ENCODE results near the gene GPR55.

Gene GPR55

DNA sequence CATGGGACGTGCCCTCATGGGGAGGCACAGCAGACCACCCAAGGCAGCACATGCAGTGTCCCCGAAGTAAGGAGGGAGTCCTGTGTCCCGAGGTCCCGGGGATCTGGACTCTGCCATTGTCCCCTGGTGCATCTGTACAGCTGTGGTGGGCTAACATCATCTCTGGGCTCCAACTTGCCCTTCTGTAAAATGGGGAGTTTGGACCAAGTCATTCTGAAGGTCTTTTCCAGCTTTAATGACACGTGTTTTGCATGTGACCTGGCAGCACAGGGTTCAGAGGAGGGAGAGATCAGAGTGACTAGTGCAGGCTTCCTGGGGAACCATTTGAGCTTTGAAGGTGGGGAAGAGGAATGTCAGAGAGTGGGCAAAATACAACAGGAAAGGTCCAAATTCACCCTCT is 38.8 kb downstream of the GPR55 start:
- Histone ChIP-seq H3K27me3 (ENCODE audit: insufficient read depth, low read length) (no peaks in the 10 kb centered on the region), H3K36me3 (ENCODE audit: insufficient read depth, low read length) (no peaks in the 10 kb centered on the region), H3K9ac (ENCODE audit: low read depth, low read length) (no peak overlapping the region), H3K9me3 (ENCODE audit: insufficient read depth, low read depth, low read length) (no peaks in the 10 kb centered on the region), H3K27ac (ENCODE audit: low read depth, low read length) (no peak overlapping the region), H3K4me3 (ENCODE audit: low read length) (no peak overlapping the region), H3K4me1 (ENCODE audit: insufficient read depth, low read length) (peaks cover 17% of the 10 kb centered on the region; the same call in 1 of the 2 replicates)
- WGBS = 83% methylated on average over 5 of the region's 5 CpGs

DNA sequence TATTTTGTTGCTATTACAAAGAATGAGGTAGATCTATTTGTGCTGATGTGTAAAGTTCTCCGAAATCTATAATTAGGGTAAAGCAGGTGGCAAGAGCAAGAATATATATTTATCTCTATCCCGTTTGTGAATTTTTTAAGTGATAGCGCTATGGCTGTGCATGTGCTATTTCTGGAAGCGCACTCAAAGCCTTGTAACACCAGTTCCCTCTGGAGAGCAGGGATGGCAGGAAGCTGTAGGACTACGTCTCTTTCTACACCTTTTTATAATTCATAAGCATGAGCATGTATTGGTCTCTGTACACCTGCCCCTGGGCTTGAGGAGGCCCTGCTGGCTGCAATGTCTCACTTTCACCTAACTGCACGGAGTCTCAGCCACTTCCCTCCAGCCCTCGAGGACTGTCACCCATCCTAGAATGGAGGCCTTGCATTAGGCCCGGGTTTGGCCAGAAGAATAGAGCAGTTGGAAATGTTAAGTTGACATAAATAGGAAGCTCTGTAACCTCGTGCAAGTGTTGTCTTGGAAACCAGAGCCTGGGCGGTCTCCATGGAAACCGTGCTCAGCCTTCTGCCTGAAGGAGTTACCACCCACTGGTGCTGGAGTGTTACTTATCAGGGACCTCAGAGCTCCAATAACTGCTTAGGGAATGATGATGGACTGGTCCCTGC is 39.4 kb downstream of the GPR55 start:
- no peak overlapping the region for H3K9ac ChIP-seq (ENCODE audit: low read depth, low read length)
- H3K27ac ChIP-seq (ENCODE audit: low read depth, low read length) = no peak overlapping the region
- no peaks in the 10 kb centered on the region for H3K36me3 ChIP-seq (ENCODE audit: insufficient read depth, low read length)
- no peaks in the 10 kb centered on the region for H3K9me3 ChIP-seq (ENCODE audit: insufficient read depth, low read depth, low read length)
- no peaks in the 10 kb centered on the region for H3K27me3 ChIP-seq (ENCODE audit: insufficient read depth, low read length)
- WGBS = 69% methylated on average over 11 of the region's 11 CpGs
- peaks cover 17% of the 10 kb centered on the region; the same call in 1 of the 2 replicates for H3K4me1 ChIP-seq (ENCODE audit: insufficient read depth, low read length)
- H3K4me3 ChIP-seq (ENCODE audit: low read length) = no peak overlapping the region

DNA sequence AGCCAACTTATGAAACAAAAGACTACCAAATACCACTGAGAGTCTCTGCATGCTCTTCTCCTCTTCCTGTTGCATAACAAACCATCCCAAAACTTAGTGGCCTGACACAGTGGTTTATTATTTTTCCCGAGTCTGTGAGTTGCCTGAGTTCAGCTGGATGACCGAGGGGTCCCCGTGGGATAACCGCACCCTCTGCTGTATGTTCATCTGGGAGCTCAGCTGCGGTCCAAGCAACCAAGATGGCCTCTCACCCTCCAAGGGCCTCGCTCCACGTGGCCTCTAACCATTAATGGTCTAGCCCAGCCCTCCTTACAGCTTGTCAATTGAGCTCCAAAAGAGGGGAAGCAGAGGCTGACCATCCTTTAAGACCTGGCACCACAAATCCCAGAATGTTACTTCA is 43.2 kb downstream of the GPR55 start:
- 79% methylated on average over 7 of the region's 7 CpGs for WGBS
- no peak overlapping the region for H3K27ac ChIP-seq (ENCODE audit: low read depth, low read length)

DNA sequence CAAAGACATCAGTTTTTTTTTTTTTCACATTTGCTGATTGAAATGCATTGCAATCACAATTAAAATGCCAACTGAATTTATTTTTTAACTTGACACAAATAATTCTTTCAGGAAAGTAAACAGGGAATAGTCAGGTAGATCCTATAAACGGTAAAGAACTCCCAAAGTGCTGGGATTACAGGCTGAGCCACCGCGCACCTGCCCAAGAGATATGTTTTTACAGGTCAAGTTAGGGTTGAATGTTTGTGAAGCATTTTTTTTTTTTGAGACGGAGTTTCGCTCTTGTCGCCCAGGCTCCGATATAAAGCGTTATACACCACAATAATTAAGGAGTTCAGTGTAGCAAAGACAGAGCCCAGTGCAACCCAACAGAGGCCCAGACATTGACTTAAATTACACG is 45.2 kb downstream of the GPR55 start:
- Histone ChIP-seq H3K4me1 (ENCODE audit: insufficient read depth, low read length) (no peaks in the 10 kb centered on the region), H3K27me3 (ENCODE audit: insufficient read depth, low read length) (no peaks in the 10 kb centered on the region), H3K9me3 (ENCODE audit: insufficient read depth, low read depth, low read length) (no peaks in the 10 kb centered on the region), H3K36me3 (ENCODE audit: insufficient read depth, low read length) (peaks cover 50% of the 10 kb centered on the region), H3K4me3 (ENCODE audit: low read length) (no peak overlapping the region), H3K27ac (ENCODE audit: low read depth, low read length) (no peak overlapping the region), H3K9ac (ENCODE audit: low read depth, low read length) (no peak overlapping the region)
- 89% methylated on average over 9 of the region's 9 CpGs for WGBS

More for the DNA sequence above, 43.2 kb downstream of the GPR55 start:
- Histone ChIP-seq H3K9me3 (ENCODE audit: insufficient read depth, low read depth, low read length) (no peaks in the 10 kb centered on the region), H3K4me3 (ENCODE audit: low read length) (no peak overlapping the region), H3K4me1 (ENCODE audit: insufficient read depth, low read length) (peaks cover 10% of the 10 kb centered on the region; the same call in 1 of the 2 replicates), H3K36me3 (ENCODE audit: insufficient read depth, low read length) (peaks cover 32% of the 10 kb centered on the region), H3K9ac (ENCODE audit: low read depth, low read length) (no peak overlapping the region), H3K27me3 (ENCODE audit: insufficient read depth, low read length) (no peaks in the 10 kb centered on the region)

DNA sequence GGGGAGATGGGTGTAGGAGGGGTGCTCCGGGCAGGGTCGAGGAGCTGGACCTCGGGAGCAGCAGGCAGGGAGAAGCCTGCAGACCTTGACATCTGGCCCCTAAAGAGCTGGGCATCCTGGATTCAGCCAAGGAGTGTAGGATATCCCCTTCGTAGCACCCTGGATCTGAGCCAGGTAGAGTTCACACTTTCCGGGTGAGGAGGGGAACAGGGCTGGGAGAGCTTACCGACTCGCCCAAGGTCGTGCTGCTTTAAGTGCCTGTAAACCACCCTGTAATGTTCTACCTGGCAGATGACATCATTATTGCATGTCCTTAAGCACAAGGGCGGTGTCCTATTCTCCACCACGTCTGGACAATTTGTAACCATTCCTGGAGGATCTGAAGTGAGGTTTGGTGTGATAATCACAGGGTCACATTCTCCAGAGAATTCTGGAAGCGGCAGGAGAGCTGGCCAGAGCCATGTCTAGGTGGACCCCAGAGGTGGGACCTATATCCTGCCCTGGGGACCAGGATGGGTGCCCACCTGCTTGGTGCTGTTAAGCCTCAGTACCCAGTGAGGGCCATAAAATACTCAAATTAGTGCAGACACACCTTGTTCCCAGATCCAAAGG is 45.7 kb downstream of the GPR55 start:
- Histone ChIP-seq H3K9me3 (ENCODE audit: insufficient read depth, low read depth, low read length) (no peaks in the 10 kb centered on the region), H3K27me3 (ENCODE audit: insufficient read depth, low read length) (no peaks in the 10 kb centered on the region), H3K36me3 (ENCODE audit: insufficient read depth, low read length) (peaks cover 55% of the 10 kb centered on the region), H3K9ac (ENCODE audit: low read depth, low read length) (no peak overlapping the region), H3K27ac (ENCODE audit: low read depth, low read length) (no peak overlapping the region), H3K4me1 (ENCODE audit: insufficient read depth, low read length) (no peaks in the 10 kb centered on the region), H3K4me3 (ENCODE audit: low read length) (no peak overlapping the region)
- WGBS = 96% methylated on average over 11 of the region's 11 CpGs

DNA sequence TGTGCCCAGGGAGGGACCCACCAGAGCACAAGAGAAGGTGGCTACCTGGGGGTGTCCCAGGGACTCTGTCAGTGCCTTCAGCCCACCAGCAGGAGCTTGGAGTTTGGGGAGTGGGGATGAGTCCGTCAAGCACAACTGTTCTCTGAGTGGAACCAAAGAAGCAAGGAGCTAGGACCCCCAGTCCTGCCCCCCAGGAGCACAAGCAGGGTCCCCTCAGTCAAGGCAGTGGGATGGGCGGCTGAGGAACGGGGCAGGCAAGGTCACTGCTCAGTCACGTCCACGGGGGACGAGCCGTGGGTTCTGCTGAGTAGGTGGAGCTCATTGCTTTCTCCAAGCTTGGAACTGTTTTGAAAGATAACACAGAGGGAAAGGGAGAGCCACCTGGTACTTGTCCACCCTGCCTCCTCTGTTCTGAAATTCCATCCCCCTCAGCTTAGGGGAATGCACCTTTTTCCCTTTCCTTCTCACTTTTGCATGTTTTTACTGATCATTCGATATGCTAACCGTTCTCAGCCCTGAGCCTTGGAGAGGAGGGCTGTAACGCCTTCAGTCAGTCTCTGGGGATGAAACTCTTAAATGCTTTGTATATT is 46.3 kb downstream of the GPR55 start:
- no peak overlapping the region for H3K9ac ChIP-seq (ENCODE audit: low read depth, low read length)
- H3K36me3 ChIP-seq (ENCODE audit: insufficient read depth, low read length) = peaks cover 61% of the 10 kb centered on the region
- H3K9me3 ChIP-seq (ENCODE audit: insufficient read depth, low read depth, low read length) = no peaks in the 10 kb centered on the region
- no peak overlapping the region for H3K27ac ChIP-seq (ENCODE audit: low read depth, low read length)
- WGBS = 91% methylated on average over 9 of the region's 10 CpGs
- no peaks in the 10 kb centered on the region for H3K4me1 ChIP-seq (ENCODE audit: insufficient read depth, low read length)
- H3K4me3 ChIP-seq (ENCODE audit: low read length) = no peak overlapping the region
- H3K27me3 ChIP-seq (ENCODE audit: insufficient read depth, low read length) = no peaks in the 10 kb centered on the region

DNA sequence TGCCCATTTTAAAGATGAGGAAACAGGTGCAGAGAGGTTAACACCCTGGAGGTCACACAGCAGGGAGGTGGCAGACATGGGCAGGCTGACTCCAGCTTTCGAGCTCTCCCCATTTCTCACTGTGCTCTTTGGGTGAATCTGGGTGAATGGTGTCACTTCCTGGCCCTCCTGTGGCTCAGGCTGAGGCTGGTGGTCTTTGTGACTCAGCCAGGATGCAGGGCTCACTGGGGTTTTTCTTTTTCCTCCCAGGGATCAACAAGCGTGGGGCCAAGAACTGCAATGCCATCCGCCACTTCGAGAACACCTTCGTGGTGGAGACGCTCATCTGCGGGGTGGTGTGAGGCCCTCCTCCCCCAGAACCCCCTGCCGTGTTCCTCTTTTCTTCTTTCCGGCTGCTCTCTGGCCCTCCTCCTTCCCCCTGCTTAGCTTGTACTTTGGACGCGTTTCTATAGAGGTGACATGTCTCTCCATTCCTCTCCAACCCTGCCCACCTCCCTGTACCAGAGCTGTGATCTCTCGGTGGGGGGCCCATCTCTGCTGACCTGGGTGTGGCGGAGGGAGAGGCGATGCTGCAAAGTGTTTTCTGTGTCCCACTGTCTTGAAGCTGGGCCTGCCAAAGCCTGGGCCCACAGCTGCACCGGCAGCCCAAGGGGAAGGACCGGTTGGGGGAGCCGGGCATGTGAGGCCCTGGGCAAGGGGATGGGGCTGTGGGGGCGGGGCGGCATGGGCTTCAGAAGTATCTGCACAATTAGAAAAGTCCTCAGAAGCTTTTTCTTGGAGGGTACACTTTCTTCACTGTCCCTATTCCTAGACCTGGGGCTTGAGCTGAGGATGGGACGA is 47.1 kb downstream of the GPR55 start:
- H3K27ac ChIP-seq (ENCODE audit: low read depth, low read length) = no peak overlapping the region
- H3K4me1 ChIP-seq (ENCODE audit: insufficient read depth, low read length) = no peaks in the 10 kb centered on the region
- no peak overlapping the region for H3K4me3 ChIP-seq (ENCODE audit: low read length)
- H3K27me3 ChIP-seq (ENCODE audit: insufficient read depth, low read length) = no peaks in the 10 kb centered on the region
- H3K9me3 ChIP-seq (ENCODE audit: insufficient read depth, low read depth, low read length) = no peaks in the 10 kb centered on the region
- peaks cover 67% of the 10 kb centered on the region for H3K36me3 ChIP-seq (ENCODE audit: insufficient read depth, low read length)
- 79% methylated on average over 20 of the region's 20 CpGs for WGBS
- H3K9ac ChIP-seq (ENCODE audit: low read depth, low read length) = no peak overlapping the region

DNA sequence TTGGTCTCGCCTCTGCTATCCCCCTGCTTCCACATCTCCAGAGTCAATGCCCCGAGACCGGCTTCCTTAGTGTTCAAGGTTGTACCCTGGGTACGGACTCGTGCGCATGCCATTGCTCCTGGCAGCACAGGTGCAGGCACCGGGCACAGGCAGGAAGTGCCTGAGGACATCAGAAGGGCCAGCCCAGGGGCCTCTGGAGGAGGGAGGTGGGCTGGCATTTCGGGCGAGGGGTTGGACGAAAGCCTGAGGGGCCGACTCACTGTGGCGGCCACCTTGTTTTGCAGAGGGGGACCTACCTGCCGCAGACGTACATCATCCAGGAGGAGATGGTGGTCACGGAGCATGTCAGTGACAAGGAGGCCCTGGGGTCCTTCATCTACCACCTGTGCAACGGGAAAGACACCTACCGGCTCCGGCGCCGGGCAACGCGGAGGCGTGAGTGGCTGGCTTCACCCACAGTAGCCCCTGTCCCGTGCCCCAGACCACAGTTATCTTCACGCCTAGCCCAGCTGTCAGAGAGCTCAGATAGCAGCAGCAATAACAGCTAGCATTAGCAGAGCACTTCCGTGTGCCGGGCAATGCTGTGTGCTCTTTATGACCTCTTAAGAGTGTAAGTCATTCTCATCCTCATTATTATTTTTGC is 47.8 kb downstream of the GPR55 start:
- Histone ChIP-seq H3K4me3 (ENCODE audit: low read length) (no peak overlapping the region), H3K36me3 (ENCODE audit: insufficient read depth, low read length) (peaks cover 72% of the 10 kb centered on the region), H3K4me1 (ENCODE audit: insufficient read depth, low read length) (no peaks in the 10 kb centered on the region), H3K27ac (ENCODE audit: low read depth, low read length) (no peak overlapping the region), H3K9me3 (ENCODE audit: insufficient read depth, low read depth, low read length) (no peaks in the 10 kb centered on the region), H3K9ac (ENCODE audit: low read depth, low read length) (no peak overlapping the region), H3K27me3 (ENCODE audit: insufficient read depth, low read length) (no peaks in the 10 kb centered on the region)
- 95% methylated on average over 27 of the region's 27 CpGs for WGBS

DNA sequence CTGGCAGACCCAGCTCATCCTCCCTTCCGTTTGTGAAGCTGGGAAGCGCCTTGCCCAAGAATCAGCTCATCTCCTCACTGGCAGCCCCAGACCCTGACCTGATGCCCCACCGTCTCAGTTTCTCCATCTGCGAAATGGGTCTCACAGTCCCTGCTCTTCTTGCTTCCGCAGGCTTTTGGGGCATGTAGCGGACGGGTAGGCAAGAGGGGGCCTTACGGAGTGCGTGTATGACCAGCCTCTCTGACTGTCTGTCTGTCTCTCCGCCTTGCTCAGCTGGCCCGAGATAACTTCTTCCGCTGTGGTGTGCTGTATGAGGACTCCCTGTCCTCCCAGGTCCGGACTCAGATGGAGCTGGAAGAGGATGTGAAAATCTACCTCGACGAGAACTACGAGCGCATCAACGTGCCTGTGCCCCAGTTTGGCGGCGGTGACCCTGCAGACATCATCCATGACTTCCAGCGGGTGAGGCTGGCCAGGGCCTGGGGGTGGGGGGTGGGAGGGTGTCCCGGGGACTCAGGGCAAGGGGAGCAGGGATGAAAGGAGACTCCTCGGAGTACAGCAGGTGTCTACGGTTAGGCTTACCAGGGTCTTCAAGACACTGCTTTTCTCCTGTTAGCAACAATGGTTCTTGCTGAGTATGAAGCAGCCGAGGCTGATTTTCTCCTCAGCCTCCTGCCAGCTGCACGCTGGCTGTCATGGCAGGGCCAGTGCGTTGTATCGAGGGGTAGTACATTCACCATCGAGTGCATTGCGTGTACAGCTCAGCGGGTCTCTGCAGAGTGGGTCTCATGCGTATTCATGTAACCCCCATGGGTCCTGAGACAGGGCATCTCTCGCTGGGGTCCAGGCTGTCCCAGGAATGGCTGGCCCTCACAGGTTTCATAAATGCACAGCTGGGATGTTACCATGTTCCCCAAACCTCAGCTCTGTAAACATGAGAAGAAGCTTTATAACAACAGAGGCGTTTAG is 49.4 kb downstream of the GPR55 start:
- Histone ChIP-seq H3K9ac (ENCODE audit: low read depth, low read length) (no peak overlapping the region), H3K4me1 (ENCODE audit: insufficient read depth, low read length) (peaks cover 11% of the 10 kb centered on the region), H3K27me3 (ENCODE audit: insufficient read depth, low read length) (no peaks in the 10 kb centered on the region), H3K9me3 (ENCODE audit: insufficient read depth, low read depth, low read length) (no peaks in the 10 kb centered on the region), H3K27ac (ENCODE audit: low read depth, low read length) (no peak overlapping the region), H3K4me3 (ENCODE audit: low read length) (no peak overlapping the region), H3K36me3 (ENCODE audit: insufficient read depth, low read length) (peaks cover 74% of the 10 kb centered on the region)
- 95% methylated on average over 34 of the region's 34 CpGs for WGBS

DNA sequence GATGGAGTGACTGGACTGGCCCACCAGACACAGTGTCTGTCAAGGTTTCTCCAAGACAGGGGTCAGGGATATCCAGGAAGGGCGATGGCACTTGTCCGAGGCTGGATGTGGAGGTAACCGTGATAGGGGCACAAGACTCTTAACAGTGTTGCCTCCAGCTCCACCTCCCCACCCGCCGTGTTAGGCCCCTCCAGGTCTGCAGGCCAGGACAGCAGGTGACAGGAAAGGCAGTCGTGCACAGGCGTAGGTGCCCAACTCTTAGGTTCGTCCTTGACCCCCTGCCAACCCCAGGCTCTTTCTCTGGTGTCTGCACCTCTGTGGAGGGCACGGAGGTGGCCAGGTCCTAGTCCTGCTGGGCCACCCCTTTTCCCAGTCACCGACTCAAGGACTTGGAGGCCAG is 50.2 kb downstream of the GPR55 start:
- H3K27ac ChIP-seq (ENCODE audit: low read depth, low read length) = no peak overlapping the region
- H3K4me1 ChIP-seq (ENCODE audit: insufficient read depth, low read length) = peaks cover 19% of the 10 kb centered on the region
- no peak overlapping the region for H3K9ac ChIP-seq (ENCODE audit: low read depth, low read length)
- H3K9me3 ChIP-seq (ENCODE audit: insufficient read depth, low read depth, low read length) = no peaks in the 10 kb centered on the region
- H3K4me3 ChIP-seq (ENCODE audit: low read length) = no peak overlapping the region
- no peaks in the 10 kb centered on the region for H3K27me3 ChIP-seq (ENCODE audit: insufficient read depth, low read length)
- H3K36me3 ChIP-seq (ENCODE audit: insufficient read depth, low read length) = peaks cover 71% of the 10 kb centered on the region
- WGBS = 95% methylated on average over 10 of the region's 10 CpGs
